ENCODE results near the gene RAG2.

The RAG2 gene

DNA sequence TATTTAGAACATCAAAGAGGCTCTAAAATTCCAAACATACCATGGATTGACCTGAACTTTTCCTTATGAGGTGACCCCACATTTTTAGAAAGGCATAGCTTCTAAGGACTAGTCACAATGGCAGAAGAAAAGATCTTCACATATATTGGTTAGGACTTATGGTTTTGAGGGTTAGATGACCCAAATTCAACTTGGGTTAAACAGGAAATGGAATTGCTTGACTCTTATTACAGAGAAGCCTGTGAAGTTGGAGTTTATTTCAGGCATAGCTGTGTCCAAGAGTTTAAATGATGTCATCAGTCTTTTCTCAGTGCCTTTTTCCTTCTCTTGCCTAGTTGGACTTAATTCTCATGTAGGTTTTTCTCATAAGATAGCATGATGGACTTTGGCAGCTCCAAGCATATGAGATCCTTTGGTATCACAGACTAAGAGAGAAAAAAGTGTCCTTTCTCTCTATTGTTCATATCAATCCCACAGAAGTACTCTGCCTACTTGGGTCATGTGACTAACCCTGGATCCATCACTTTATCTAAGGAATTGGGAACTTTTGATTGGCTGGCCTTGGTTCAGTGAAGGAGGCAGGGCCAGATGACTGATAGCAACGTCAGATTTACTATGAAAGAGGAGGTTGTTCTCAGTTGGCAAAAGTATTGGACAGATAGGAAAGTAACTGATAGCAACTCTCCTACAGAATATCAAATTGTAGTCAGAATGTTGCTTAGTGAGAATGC is 47.5 kb downstream of the RAG2 start:
- no peak for DNase-seq (ENCODE audit: low read depth)

Data from stimulated activated CD8-positive, alpha-beta memory T cell treated with anti-CD3 and anti-CD28 coated beads, Interleukin-4, amount 100 ng/mL, for 24 hours (primary cell).